T1000 (cell line): Measurements from ENCODE around the gene ARFGEF3.
"Not testable (repeated sequence)": the region's sequence is repeated elsewhere in the genome, so short reads cannot be mapped to it uniquely, and the experiment has no call there.

Source experiments
- DNase-seq: peaks from one replicate; lab custom pipeline; 2025; ENCODE audit warnings: mixed read lengths; lab: John Stamatoyannopoulos, UW

The ARFGEF3 gene

DNA sequence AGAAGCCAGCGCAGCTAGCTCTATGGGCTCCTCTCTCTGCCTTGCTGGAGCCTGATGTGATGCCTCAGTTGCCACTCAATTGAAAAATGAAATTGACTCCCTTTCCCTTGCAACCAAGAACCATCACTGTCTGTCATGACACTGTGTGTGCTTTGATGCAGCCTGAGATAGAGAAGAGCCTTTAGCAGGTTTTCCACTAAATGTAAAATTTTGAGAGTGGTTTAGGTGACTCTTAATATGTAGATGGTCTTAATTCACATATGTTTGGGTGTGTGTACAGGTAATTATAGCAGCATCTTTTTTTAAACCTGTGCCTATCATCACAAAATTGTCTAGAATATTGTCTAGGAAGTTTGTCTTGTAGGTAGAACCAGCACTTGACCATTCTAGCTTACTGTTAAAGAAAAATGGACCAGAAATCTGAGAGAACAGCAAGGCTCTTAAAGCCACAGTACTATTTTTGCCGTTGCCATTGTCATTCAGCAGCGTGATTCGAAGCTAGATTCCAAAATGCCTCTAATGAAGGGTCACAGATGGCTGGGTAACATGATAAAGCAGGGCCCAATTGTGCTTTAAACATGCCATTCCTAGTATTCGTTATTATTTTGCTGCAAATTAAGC lies 1.3 kb downstream of the ARFGEF3 start:
- no peak for DNase-seq

DNA sequence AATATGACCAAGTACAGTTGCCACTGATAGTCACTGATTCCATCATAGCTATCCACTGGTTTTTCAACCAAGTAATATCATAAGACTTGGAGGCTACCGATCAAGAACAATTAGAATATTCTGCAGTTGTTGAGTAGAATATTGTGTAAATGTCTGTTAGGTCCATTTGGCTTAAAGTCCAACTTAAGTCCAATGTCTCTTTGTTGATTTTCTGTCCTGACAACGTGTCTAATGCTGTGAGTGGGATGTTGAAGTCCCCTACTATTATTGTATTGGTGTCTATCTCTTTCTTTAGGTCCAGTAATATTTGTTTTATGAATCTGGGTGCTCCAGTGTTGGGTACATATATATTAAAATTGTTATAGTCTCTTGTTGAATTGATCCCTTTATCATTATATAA lies 13.9 kb downstream of the ARFGEF3 start:
- DNase-seq = no peak

DNA sequence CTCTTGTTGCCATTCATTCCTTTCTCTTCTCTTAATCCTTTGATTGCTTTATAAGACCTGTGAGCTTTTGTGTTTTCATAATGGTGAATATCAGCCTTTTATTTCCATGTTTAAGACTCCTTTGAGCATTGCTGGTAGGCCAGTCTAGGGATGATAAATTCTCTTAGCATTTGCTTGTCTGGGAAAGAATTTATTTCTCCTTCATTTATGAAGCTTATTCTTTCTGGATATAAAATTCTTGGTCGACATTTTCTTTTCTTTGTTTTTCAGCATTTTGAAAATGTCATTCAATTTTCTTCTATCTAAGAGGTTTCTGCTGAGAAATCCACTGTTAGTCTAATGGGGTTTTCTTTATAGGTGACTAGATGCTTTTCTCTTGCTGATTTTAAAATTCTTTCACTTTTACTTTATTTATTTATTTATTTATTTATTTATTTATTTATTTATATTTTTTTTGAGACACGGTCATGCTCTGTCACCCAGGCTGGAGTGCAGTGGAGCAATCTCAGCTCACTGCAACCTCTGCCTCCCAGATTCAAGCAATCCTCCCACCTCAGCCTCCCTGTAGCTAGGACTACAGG lies 15.0 kb downstream of the ARFGEF3 start:
- DNase-seq = no peak

DNA sequence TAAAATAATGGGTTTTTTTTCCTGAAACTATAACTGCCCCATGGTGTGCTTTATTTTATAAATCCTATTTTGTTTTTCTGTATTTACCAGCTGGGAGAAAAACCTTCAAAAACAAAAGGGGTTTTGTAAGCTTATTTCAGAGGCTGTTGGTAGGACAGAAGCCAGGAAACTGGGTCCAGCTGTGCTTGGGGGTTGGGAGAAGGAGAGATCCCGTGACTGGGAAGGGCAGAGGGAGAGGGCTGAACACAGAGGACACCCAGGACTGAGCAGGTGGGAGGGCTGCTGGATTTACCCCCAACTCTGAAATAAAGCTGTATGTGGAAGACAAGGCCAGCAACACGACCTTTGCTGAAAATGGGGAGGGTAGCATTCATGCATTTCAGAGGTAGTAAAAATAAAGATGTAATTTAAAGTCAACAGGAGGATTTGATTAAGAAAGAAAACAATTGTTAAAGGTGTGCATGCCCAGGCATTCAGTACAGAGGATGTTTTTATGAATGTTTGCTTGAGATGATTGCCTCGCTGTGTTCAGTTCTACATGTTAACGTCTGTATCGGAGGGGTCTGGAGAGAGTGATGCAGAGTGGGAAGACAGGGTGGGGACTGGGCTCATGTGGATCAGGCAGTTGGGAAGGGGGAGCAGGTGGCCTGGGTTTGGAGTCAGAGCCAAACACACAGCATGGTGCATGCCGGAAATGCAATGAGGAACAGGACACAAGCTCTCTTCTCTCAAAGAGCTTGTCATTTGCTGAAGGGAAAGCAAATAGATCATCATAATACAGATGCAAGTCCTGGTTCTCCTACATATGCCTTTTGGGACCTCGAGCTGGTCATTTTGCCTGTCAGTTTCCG lies 21.4 kb downstream of the ARFGEF3 start:
- DNase-seq = no peak

DNA sequence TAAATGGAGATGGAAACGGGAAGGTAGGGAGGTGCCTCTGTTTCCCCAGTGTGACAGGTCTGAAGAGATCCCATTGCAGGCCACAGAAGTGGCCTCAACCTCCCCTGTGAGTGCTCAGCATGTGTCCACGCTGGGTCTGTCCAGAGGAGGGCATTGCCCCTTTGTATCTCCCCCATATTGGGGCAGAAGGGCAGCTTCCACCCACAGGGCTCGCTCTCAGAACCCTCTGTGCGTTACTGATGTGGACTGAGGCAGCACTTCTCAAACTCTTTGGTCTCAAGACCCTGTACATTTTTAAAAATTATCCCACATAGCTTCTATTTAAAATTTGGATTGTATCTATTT lies 22.0 kb downstream of the ARFGEF3 start:
- DNase-seq = no peak

DNA sequence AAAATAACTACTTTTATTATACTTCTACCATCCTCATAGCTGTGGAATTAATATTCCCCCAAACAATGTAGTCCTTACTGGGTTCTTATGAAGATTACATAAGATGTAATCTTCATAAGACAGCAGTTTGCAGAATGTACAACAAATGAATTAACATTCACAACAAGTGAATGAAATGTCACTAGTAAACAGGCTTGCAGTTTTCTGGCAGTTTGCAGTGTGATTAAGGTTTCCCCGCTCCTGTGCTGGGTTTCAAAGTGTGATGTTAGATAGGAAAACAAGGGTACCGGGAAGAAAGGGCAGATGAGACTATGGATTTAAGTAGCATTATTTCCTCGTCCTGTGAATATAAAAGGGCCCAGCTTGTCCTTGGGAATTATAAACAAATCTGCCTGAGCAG lies 22.5 kb downstream of the ARFGEF3 start:
- no peak for DNase-seq

DNA sequence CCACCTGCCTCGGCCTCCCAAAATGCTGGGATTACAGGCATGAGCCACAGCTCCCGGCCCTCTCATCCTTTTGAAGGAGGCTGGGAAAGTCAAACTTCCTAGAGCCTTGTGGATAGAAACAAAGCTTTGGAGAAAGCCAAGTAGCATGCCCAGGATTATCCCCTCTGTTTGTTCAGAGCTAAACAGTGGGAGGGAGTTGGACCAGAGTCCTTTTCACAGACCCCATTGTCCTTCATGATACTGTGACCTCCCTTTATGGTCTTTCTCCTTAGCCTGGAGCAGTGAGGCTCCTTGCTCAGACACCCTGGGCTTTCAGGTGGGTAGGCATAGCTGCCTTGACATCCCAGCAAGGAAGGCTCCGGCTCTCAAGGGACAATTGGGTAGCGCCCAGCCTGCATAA lies 25.4 kb downstream of the ARFGEF3 start:
- DNase-seq = no peak

DNA sequence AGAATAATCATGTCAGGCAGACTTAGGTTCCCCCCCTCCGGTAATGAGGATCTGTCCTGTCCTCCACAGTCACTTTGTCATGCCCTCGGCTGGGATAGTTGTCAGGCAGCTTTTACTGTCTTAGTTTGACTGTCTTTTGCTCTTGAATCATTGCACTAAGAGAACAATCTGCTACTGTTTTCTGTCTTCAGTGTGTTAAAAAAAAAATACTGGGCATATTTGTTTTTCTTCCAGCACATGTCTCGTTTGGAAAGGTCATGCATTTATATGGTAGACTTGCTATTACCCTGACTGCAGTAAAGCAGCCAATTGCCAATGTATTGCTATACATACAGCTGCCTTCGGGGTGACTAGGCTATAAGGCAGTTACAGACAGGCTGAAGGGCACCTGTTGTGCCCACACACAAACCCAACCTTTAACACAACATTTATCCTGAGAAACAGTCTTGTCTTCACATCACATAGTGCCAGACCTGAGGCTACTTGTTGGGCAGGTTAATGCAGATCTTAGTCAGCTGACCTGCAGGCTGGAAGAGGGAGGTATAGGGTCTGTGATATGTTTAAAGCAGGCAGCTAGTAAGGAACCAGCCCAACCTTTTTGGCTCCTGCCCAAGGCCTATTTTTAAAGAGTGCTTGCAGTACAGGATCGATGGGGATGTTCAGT lies 26.7 kb downstream of the ARFGEF3 start:
- DNase-seq = no peak

DNA sequence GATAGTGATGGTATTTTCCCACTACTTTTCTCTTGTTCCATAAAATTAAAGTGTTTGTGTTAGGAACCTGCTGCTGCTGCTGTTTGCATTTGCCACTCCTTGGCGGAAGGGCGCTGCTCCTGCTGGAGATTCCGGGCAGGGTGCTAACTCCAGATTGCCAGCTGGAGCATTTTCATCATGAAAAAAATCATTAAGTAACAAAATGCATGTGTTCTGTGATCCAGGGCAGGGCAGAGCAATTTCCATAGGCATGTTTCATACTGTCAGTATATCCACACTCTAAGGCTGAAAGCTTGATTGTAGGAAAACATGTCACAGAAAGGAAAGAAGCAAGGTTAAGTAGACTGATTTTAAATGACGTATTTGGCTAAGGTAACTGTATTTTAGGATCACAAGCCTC lies 32.5 kb downstream of the ARFGEF3 start:
- DNase-seq = no peak

DNA sequence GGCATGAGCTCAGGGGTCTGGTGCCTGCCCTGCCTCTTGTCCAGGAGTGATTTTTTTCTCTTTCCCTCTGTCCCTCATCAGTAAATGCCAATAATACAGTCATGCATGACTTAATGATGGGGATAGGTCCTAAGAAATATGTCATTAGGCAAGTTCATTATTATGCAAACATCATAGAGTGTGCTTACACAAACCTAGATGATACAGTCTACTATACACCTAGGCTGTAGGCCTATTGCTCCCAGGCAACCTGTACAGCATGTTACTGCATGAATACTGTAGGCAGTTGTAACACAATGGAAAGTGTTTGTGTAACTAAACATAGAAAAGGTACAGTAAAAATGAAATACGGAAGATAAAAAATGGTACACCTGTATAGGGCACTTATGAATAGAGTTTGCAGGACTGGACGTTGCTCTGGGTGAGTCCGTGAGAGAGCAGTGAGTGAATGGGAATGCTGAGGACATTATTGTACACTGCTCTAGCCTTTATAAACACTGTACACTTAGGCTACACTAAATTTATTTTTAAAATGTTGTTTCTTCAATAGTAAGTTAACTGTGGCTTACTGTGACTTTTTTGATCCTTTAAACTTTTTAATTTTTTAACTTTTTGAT lies 34.5 kb downstream of the ARFGEF3 start:
- DNase-seq = no peak

DNA sequence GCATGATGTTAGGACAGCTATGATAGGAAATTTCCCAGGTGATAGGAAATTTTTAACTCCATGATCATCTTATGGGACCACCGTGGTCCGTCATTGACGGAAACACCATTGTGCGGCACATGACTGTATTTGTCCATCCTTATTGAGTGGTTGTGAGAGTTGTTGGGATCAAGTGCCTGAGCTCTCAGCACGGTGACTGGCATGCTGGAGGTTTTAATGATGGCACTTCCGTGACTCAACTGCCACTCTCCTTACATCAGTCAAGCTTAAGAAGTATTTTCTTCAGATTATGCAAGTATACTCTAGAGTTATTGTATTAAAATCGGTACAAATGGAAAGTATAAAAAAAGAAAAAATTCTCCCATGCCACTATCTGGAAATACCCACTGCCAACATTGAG lies 35.8 kb downstream of the ARFGEF3 start:
- no peak for DNase-seq

DNA sequence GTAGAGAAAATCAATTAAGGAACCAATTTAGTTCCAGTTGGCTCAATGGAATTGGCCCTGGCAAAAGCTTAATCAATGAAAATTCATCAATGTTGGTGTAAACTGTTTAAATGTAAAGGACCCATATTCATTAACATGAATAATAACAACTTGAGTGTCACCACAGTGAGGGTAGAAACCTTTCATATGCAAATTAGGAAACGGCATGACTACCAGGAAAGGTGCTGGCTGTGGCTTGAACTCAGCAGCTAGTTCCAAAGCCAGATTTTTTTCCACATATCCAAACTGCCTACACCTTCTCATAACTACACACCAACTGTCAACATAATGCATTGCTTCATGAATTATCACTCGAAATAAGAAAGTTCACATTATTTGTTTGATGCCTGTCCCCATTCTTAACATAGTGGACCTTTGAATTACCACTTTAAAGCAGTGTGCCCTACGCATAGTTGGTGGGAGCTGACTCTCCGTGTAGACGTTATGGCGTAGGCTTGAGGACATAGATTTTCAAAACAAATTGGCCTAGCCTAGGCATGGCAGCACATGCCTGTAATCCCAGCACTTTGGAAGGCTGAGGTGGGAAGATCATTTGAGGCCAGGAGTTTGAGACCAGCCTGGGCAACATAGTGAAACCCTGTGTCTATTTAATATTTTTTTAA lies 36.8 kb downstream of the ARFGEF3 start:
- DNase-seq = no peak

DNA sequence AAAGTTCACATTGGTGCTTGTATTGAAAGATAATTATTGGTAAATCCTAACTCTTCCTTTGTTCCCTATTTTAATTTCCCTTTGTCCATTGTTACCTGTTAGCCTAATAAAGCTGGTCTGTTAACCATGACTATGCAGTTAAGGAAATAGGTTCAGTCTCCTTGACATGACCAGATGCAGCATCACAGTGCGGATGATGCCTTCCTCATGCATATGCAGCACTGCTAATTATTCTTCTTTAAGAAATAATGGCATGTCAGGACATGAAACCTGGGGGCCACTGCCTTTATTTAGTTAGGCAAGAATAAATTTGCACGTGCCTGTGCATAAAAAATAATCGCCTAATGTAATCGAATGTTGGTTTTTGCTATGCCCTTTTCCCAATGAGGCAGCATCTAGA lies 40.1 kb downstream of the ARFGEF3 start:
- no peak for DNase-seq

DNA sequence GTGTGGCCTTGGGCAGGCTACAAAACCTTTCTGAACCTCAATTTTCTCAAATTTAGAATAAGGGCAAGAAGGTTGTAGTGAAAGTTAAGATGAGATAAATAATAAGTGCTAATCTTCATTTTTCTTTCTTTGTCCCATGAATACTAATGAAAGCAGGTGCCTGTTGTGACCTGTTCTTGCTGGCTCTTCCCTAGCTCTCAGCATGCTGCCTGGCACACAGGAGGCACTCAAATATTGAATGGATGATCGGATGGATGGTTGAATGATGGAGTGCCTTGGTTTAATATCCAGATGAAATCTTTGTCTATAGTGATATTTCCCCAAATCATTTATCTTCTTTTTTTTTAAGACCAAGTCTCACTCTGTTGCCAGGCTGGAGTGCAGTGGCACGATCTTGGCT lies 41.6 kb downstream of the ARFGEF3 start:
- DNase-seq = no peak

DNA sequence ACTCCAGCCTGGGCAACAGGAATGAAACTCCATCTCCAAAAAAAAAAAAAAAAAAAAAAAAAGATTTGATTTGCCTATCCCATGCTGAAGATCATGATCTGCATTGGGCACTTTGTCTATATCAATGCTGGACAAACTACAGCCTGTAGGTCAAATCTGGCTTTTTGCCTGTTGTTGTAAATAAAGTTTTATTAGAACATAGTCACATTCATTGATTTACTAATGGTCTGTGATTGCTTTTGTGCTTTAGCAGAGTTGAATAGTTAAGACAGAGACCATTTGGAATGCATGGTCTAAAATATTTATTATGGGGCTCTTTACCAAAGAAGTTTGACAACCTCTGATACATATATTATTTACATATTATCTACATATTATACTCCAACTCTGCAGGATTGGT lies 42.6 kb downstream of the ARFGEF3 start:
- no peak for DNase-seq

DNA sequence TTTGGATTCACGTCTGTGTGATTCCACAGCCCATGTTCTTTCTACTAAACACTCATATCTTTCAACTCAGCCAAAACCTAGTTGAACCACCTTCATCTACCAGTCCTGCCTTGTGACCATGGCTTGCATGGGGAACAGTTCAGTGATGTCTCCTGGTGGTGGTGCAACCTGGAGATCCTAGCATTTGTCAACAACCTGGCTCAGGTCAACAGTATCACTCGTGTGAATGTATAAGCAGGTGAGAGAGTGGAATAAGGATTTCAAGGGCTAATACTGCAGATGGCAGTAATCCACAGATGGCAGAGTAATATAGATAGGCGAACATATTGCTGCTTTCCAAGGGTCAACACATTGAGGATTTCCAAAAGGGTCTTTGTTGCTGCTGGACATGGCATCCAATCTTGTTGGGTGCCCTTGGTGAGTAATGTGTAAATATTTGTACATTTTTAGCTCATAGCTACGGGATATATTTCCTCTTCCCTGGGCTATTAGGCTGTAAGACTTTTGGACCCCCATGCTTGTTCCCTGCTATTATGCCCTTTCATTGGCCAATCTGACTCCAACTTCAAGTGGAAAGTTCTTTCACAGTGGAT lies 43.1 kb downstream of the ARFGEF3 start:
- DNase-seq = no peak

DNA sequence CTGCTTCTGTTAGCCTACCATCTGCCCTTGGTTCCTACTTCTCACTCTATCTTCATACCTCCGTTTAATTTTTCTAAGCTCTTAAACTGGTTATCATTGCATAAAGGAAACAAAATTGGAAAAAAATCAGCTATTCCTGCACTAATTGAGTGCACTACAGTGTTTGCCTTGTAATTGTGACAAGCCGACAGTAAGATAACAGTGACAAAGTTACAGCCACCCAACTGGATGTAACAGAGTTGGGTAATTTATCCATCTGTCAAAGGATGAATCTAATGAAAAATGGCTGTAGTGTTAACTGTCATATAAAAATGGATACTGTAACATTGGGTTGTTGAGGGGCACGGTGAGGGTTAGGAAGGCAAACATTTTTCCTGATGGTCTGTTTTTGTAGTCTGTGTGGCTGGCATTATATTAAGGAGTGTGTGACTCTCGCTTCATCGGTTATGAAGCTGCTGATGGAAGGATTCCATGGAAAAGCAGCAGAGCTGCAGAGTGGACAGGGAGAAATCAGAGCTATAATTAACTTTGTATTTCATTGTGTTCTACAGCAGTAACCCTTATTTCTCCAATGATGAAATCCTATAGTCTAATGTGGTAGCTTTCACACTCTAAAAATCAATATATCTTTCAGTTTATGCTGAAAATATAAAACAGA lies 43.8 kb downstream of the ARFGEF3 start:
- DNase-seq = no peak

DNA sequence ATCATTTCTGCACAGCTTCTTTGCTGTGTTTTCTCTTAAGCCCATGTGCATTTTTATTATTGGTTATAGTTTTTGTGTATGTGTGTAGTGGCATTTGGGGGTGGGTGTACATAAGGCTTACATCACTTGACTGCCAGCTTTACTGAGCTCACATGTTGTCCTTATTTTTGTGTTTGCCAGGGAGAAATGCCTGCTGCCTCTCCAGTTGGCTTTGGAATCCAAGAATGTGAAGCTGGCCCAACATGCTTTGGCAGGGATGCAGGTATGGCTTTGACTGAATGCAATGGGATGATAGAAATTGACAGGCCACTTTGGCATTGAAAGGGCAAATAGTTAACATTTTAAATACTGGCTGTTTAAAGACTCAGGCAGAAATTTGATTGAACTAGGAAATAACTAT lies 45.1 kb downstream of the ARFGEF3 start:
- no peak for DNase-seq

DNA sequence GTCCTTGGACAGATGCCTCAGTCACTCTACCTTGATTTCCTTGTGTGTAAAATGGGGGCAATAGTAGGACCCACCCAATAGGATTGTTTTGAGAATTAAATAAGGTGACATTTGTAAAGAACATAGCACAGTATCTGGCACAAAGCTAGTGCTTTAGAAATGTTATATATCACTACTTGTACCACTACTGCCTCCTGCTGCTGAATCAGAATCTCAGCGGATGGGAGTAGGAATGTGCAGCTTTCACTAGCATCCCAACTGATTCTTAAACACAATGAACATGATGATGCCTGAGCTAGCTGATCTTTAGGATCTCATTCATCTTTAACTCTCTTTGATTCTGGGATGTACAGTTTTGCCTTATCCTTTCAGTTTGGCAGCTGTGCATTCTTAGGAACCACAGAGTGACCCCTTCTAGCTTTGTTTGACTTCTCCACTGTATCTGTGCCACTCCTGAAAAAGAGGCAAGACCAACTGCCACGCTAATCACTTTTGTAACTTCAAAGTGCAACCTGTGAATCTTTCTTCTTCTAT lies 49.4 kb downstream of the ARFGEF3 start:
- DNase-seq = no peak

DNA sequence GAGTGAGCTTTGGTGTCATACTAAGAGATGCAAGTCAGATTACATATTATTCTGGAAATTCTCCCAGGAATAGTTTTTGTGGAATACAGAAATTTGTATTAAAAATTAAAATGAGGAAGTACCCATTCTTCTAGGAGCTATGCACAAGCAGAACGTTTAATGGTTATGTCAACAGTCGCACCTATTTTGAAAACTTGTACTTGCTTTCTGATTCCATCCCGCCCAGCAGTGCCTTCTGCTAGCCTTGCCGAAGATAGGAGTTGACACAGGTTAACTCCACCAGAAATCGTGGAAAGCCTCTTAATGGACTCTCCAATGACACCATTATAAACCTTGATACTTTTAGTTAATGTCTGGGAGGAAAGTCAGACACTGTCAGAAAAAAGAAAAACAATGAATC lies 49.9 kb downstream of the ARFGEF3 start:
- DNase-seq = no peak

DNA sequence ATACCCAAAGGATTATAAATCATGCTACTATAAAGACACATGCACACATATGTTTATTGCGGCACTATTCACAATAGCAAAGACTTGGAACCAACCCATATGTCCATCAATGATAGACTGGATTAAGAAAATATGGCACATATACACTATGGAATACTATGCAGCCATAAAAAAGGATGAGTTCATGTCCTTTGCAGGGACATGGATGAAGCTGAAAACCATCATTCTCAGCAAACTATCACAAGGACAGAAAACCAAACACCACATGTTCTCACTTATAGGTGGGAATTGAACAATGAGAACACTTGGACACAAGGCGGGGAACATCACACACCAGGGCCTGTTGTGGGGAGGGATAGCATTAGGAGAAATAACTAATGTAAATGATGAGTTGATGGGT lies 50.8 kb downstream of the ARFGEF3 start:
- not testable (repeated sequence) for DNase-seq
